ENCODE measurements around the gene SEC23A. TPM values are rescaled to one million over a fixed set of nuclear protein-coding genes. Genes with fewer than 3 reads are reported as not detected.

SEC23A gene
- total and polyA plus RNA-seq, 2 of the 13 experiments (the other 11 are each of a cell fraction or from before 2014, with no cell fraction given), result 403 to 887 TPM

- Histone ChIP-seq H2AFZ (ENCODE audit: low read length) (no peak overlapping the region), H3K4me3 (replicated peaks in 1 of 3; ENCODE audit: insufficient read depth in 1 of 3, low read depth in 2 of 3, low read length in 3 of 3) (no peak overlapping the region), H3K36me3 (replicated peaks in 1 of 2; ENCODE audit: control insufficient read depth in 1 of 2, insufficient read depth in 2 of 2, low read length in 2 of 2) (no peaks in the 10 kb centered on the region), H3K4me2 (ENCODE audit: low read depth, low read length) (no peak overlapping the region), H4K20me1 (ENCODE audit: insufficient read depth, low read length) (no peaks in the 10 kb centered on the region), H3K27ac (ENCODE audit: extremely low read length, insufficient read depth, low read length) (no peak overlapping the region), H3K79me2 (ENCODE audit: insufficient read depth, low read length) (no peaks in the 10 kb centered on the region), H3K9ac (ENCODE audit: insufficient read depth, low read depth, low read length) (no peak overlapping the region), H3K27me3 (ENCODE audit: control insufficient read depth in 1 of 2, insufficient read depth in 2 of 2, low read length in 2 of 2) (no peaks in the 10 kb centered on the region), H3K9me3 (ENCODE audit: low read length) (no peaks in the 10 kb centered on the region), H3K4me1 (ENCODE audit: insufficient read depth, low read length) (no peaks in the 10 kb centered on the region)
- POLR2A ChIA-PET, result no interaction called here
- DNase-seq (ENCODE audit: low spot score) (no peak), FAIRE-seq (no peak), ATAC-seq (no peak)
- in situ Hi-C loops (cut with HindIII; ENCODE audit: extremely low pct_ligation_motif_present, low pct_unique_long_range_greater_than_20kb) (no loop called here), intact Hi-C loops (cut with micrococcal nuclease; ENCODE audit: unreplicated experiment) (no loop called here)
- BruUV-seq (replicated peaks), result no TSS peak
- 98% methylated on average over 1 of the region's 1 CpG for WGBS (ENCODE audit: low lambda C conversion rate)
- CTCF ChIA-PET (ENCODE audit: low intra/inter-chr PET ratio, low total read pairs), result no interaction called here
- TF ChIP-seq GPBP1L1 (CRISPR knock-in tag; IDR thresholded peaks at IDR 0.05) (no peak), ZNF660 (CRISPR knock-in tag; IDR thresholded peaks at IDR 0.05; ENCODE audit: borderline replicate concordance, low read depth) (no peak), MZF1 (CRISPR knock-in tag; IDR thresholded peaks at IDR 0.05; ENCODE audit: borderline replicate concordance) (0 out of 2 replicates have a peak, but pooled peaks have one; percentile 44), THAP7 (CRISPR knock-in tag; IDR thresholded peaks at IDR 0.05) (no peak)
- TF ChIP-seq, protein P1, sequence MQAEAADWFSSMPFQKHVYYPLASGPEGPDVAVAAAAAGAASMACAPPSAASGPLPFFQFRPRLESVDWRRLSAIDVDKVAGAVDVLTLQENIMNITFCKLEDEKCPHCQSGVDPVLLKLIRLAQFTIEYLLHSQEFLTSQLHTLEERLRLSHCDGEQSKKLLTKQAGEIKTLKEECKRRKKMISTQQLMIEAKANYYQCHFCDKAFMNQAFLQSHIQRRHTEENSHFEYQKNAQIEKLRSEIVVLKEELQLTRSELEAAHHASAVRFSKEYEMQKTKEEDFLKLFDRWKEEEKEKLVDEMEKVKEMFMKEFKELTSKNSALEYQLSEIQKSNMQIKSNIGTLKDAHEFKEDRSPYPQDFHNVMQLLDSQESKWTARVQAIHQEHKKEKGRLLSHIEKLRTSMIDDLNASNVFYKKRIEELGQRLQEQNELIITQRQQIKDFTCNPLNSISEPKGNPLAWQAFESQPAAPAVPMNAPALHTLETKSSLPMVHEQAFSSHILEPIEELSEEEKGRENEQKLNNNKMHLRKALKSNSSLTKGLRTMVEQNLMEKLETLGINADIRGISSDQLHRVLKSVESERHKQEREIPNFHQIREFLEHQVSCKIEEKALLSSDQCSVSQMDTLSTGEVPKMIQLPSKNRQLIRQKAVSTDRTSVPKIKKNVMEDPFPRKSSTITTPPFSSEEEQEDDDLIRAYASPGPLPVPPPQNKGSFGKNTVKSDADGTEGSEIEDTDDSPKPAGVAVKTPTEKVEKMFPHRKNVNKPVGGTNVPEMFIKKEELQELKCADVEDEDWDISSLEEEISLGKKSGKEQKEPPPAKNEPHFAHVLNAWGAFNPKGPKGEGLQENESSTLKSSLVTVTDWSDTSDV (CRISPR knock-in tag; IDR thresholded peaks at IDR 0.05), result no peak
These were observed 111.7 kb downstream of the SEC23A start for GRCh38 chr14:38991299-38991698.
